NCI-H1694 treated with DMSO at 0.1 percent for 48 hours (cell line): ENCODE results near the gene CTDSPL.

Source experiments
- DNase-seq: peaks from one replicate; lab custom pipeline; 2025; lab: John Stamatoyannopoulos, UW

Gene CTDSPL

DNA sequence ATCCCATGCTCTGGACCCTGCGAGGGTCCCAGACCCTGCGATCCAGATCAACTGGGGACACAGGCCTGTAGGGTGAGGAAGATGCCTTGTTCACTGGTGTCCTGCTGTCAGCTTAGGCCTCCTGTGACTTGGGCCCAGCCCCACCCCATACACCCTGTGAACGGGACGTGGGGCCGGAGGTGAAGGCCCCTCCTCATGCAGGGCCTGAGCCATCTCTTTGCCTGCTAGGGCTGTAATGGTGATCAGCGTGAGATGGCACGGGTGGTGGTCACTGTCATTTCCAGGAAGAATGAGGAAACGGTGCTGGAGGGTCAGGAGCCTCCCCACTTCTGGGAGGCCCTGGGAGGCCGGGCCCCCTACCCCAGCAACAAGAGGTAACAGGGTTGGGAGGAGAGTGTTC, 141.3 kb downstream of the CTDSPL start:
- DNase-seq = no peak

DNA sequence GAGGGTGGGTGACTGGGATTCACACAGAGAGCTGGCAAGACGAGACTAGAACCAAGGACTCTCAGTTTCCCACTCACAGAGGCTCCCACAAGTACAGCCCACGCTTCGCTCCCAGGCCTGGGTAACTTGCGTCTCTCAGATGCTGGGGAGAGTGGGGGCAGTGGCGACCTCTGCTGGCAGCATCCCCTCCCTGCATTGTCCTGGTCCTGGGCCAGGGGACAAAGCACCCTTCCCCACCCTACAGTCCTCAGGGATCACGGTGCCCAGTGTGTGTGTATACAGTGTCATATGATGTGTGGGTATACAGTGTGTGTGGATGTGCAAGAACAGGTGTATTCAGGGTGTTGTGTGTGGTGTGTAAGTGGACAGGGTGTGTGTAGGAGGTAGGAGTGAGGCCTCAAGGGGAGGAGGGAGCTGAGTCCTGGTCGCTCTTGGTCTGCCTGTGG, 141.7 kb downstream of the CTDSPL start:
- DNase-seq = no peak

DNA sequence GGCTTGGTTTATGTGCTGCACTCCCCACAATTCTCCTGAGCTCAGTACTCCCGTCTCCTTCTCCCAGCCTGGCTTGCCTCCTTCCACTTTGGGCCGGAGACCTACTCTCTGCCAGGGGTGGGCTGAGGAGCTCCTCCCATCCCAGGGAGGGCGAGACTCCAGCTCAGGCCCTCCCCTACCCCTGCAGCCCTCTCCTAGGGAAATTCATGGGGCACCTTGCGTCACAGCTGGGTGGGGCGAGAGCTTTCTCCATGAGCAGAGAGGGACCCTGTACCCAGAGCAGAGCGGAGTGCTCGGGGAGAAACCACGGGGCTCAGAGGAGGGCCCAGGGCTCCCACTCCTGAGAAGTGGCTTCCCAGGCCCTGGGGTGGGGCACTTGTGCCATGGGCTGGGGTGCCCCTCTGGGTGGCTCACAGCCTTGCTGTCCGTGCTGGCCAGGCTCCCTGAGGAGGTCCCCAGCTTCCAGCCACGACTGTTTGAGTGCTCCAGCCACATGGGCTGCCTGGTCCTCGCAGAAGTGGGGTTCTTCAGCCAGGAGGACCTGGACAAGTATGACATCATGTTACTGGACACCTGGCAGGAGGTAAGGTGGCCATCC, 142.2 kb downstream of the CTDSPL start:
- no peak for DNase-seq

DNA sequence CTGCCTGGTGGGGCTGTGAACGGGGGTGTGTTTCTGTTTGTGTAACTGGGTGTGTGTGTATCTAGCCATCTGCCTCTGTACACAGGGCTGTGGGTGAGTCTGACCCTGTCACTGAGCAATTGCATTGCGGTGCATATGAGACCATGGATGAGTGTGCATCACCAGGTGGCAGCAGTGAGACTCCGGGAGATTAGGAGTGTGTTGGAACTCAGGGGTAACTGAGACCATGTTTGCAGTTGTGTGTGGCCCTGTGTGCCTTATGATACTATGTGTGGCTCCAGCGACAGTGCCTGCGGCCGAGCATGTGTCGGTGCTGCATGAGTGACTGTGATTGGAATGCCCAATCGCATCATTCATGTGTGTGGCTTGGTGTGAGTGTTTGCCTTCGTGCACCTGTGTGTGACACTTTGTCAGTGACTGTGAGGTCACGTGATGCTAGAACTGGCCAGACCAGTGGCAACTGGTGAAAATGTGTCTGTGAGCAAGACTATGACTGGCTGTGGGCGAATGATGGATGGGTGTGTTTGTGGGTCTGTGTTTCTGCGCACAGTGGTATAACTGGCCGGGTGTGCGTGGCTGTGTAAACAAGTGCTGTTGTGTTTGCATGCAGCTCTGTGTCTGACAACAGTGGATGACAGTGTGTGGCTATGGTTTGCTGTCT, 142.9 kb downstream of the CTDSPL start:
- peak; percentile 6 for DNase-seq

DNA sequence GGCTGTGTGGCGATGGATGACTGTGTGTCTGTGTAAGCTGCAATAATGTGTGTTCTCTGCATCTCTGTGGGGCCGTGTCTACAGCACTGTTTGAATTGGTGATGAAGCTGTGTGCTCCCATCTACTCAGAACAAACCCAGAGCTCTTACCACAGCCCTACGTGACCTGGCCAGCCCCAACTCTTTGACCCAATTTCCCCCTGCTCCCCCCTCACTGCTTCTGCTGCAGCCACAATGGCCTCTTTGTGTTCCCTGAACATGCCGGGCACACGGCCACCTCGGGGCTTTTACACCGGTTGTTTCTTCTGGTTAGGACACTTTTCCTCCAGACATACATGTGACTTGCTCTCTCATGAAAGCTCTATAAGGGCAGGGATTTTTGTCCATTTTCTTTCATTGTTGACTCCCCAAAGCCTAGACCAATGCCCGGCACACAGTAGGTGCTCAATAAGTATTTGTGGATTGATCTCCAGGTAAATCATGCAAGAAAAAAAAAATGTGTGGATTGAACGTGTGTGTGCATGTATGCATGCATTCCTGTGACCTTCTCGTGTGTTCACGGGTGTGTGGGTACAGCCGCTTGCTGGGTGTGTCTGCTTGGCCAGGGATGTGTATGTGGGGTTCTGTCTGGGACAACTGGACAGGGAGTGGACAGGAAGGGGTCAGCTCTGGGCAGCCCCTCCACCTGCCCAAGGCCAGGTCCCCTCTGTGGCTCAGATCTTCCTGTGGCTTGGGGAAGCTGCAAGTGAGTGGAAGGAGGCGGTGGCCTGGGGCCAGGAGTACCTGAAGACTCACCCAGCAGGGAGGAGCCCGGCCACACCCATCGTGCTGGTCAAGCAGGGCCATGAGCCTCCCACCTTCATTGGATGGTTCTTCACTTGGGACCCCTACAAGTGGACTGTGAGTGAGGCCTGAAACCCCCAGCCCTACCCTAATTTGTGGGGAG, 143.7 kb downstream of the CTDSPL start:
- DNase-seq = no peak

DNA sequence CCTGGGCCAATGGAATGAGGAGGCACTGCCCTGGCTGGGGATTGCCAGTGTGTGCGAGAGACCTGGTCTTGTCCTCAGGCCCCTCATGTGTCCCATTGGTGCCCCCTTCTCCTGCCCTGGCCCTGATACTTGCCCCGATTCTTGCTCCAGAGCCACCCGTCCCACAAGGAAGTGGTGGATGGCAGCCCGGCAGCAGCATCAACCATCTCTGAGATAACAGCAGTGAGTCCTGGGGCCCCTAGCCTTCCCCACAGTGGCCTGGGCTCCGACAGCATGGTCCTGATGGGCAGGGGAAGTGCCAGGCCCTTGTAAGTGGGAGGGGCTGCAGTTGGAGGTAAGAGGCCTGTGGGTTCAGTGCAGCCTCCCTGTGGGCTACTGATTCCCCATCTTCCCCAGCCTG, 144.4 kb downstream of the CTDSPL start:
- no peak for DNase-seq

DNA sequence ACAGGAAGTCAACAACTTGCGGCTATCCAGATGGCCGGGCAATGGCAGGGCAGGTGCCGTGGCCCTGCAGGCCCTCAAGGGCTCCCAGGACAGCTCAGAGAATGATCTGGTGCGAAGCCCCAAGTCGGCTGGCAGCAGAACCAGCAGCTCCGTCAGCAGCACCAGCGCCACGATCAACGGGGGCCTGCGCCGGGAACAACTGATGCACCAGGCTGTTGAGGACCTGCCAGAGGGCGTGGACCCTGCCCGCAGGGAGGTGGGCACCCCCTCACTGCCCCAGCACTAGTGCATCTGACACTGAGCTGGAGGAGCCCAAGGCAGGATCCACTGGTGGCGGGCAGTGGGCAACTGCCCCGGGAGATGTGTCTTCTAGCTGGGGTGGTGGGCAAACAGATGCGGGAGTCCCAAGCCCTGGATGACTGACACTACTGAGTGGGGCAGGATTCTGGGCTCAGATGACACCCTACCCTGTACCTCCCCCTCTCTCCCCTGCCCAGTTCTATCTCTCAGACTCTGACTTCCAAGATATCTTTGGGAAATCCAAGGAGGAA, 144.8 kb downstream of the CTDSPL start:
- DNase-seq = no peak

DNA sequence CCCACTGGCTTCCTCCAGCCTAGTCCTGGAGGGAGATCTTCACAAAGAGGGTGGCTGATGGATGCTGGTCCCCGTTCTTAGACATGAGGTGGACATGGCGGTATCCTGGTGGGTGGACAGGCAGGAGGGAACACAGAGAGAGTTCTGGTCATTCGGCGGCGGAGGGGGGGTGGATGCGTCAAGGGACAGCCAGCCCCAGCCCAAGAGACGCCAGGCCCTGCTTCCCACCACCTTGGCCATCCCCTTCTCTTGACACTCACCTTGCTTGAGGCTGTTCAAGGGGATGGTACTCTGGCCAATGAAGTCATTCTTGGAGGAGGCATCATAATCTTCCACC, 146.0 kb downstream of the CTDSPL start:
- no peak for DNase-seq

DNA sequence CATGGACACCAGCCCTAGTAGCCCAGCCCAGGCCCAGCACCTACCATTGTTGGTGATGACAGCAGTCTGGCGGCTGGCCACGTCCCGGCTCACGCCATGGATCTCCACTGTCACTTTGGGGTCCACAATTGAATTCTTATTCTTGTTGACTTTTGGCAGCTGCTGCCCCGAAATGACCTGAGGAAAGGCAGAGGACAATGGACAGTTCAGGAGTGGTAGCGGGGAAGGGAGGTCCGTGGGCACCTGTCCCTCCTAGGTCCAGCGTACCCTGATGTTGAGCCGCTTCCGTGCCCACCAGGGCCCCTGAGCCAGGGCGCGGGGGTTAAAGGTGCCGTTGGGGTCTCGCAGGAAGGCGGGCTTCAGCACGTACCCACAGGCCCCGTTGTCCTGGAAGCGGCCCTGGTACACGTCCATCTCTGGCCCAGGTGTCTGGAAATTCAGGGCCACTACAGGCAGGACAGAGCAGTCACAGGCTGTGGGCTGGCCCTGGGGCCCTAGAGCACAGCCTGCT, 146.6 kb downstream of the CTDSPL start:
- no peak for DNase-seq

DNA sequence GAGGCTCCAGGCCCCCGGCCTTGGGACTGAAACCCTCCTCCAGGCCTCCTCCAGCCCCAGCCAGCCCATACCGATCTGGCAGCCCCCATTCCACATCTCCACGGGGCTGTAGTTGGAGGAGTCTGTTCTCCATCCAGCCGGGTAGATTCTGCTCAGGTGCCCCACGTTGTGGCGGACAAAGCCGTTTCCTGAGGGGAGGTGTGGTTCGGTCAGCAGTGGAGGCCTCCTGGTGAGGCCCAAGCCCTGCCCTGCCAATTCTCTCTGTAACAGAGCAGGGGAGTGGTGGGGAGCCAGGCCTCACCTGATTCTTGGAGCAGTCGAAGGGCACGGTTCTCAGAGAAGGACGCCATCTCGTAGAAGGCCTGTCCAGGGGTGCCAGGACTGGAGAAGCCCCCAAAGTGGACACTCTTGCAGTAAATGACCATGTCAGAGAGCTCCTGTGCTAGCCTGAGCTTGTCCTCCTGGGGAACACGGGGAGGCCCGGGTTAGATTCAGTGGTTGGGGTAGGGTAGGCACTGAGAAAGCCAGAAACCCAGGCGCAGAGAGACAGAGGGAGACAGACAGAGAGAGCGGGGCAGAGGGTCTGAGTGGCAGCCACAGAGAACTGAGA, 147.4 kb downstream of the CTDSPL start:
- no peak for DNase-seq

DNA sequence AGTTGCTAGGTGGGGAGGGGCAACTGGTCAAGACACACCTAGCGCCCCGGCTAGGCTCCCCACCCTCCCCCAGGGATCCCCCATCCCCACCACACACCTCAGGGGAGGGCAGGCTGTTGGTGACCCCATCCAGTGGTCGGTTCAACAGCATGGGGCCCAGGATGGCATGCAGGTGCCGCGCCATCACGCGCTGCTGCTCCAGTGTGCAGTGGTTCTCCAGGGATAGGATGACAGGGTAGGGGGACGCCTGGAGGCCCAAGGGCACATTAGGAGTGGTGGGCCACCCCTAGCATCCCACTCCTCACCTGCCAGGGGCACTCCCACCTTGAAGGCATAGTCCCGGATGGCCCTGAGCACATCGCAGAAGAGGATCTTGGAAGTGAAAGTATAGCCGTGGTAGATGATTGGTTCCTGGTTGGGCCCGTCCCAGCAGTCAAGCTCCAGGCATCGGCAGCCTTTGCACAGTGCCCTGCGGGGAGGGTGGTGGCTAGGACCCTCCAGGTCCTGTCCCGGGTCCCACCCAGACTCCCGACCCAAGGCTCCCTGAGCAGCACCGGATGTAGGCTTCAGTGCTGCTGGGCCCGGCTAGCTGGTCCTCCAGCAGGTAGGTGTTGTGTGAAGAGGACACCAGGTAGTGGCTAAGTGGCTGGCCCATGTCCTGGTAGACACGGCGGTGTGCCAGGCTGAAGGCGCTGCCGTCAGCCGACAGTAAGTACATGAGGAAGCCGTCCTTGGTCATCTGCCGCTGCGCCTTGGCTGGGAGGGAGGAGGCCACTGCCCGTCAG, 148.3 kb downstream of the CTDSPL start:
- no peak for DNase-seq

DNA sequence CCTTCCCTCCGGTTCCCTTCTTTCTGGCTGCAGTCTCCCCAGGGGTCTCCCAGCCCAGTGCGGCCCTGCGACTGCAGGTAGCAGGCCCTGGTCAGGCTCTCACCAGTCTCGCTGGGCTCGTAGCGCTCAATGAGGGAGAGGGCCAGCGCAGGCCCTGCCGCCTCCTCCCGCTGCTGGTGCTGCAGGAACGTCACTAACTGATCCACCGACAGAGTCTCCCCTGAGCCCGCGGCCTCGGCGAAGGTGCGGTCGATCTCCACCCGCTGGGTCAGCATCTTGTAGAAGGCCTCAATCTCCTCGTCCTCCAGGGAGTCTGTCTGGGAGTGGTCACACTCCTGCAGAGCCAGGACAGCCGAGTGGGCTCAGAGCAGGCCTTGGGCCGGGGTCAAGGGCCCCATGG, 149.4 kb downstream of the CTDSPL start:
- DNase-seq = no peak

DNA sequence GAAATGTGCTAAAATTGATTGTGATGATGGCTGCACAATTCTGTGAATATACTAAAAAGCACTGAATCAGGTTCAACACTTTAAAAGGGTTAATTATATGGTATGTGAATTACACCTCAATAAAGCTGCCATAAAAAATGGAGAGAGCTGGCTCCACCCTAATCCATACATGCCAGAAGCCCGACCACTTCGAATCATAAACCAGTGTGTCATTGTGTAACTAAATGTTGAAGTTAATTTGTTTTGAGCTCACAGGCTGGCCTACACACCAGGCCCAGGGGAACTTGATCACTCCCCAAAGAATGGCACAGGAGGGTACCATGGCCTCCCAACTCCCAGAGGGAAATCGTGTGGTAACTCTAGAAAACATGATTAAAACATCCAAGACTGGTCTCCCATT, 153.8 kb downstream of the CTDSPL start:
- no peak for DNase-seq

DNA sequence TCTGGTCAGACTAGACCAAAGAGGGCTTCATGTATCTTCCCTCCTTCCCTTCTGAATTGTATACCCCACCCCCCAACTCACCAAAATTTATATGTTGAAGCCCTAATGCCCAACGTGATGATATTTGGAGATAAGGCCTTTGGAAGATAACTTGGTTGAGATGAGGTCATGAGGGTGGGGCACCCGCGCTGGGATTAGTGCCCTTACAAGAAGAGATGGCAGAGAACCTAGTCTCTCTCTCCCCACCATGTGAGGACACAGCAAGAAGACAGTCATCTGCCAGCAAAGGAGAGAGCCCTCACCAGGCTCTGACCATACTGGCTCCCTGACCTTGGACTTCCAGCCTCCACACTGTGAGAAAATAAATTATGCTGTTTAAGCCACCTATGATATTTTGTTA, 154.3 kb downstream of the CTDSPL start:
- no peak for DNase-seq

DNA sequence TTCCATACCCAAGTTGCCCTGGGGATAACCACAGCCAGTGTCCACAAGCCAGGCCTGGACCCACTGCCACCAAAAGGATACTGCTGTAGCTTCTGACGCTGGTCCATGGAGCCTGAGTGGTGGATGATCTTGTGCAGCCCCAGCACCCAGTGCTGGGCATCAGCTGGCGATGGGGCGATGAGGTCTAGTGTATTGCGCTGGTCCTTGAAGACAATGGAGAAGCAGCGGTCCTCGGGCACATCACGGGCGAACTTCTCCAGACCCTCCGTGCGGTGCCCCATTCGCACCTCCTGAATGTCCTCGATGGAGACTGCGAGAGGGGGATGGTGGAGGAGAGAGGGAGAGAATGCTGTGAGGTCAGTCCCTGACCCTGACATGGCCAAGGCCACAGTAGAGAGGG, 154.7 kb downstream of the CTDSPL start:
- no peak for DNase-seq

DNA sequence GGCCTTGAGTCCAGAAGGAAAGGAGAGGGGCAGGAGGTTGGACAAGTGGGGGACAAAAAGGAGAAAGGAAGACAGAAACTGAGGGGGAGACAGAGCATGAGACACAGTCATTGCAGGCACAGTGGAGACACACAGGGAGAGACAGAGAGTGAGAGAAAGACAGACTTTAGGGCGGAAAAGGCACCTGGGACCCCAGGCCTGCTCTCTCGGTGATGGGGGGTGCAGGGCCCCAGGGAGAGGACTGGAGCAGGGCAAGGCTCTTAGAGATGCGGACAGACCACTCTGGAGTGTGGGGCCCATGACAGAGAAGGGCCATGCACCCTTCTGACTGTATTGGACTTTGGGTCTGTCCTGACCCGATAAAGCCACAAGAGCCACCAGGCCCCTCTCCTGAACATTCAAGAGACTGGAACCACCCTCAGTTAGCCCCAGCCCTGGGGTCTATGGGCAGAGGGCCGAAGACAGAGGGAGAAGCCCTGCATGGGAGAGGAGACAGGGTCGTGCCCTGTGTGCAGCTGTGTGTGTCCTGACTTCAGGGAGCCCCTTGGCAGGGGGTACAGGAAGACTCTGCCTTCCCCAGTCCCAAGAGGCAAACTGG, 155.3 kb downstream of the CTDSPL start:
- no peak for DNase-seq

DNA sequence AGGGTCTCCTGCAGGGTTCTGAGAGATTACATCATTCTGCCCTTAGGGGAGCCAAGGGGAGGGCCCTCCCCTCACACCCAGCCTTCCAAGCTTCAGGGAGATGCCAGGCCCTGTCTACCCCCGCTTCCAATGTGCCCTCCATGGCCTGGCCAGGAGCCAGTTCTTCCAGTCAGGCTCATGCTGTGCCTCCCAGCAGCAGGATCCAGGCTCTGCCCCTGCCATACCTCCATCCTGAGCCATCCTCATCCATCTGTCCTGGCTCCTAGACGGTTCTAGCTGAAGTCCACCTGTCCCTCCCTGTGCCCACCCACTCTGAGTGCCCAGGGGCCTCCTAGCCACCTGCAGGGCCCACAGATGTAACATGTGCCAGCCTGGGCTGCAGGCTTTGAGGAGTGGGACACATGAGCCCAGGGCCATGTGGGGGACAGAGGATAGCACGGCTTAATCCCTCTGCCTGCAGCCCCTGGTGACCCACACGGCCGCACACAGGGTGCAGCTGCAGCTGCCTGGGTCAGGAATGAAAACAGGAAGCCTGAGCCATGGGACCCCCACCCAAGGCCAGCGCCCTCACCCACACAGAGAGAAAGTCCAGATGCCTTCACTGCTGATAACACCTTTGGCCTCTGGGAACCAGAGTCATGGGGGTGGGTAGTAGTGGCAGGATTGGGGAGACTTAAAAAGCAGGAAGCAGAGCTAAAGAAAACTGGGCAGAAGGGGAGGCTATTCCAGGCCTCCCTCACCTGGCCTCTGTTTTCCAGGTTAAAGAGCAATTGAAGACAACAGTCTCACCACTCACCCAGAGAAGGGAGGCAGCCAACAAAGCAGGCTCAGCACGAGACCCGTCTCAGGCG, 156.0 kb downstream of the CTDSPL start:
- DNase-seq = no peak

DNA sequence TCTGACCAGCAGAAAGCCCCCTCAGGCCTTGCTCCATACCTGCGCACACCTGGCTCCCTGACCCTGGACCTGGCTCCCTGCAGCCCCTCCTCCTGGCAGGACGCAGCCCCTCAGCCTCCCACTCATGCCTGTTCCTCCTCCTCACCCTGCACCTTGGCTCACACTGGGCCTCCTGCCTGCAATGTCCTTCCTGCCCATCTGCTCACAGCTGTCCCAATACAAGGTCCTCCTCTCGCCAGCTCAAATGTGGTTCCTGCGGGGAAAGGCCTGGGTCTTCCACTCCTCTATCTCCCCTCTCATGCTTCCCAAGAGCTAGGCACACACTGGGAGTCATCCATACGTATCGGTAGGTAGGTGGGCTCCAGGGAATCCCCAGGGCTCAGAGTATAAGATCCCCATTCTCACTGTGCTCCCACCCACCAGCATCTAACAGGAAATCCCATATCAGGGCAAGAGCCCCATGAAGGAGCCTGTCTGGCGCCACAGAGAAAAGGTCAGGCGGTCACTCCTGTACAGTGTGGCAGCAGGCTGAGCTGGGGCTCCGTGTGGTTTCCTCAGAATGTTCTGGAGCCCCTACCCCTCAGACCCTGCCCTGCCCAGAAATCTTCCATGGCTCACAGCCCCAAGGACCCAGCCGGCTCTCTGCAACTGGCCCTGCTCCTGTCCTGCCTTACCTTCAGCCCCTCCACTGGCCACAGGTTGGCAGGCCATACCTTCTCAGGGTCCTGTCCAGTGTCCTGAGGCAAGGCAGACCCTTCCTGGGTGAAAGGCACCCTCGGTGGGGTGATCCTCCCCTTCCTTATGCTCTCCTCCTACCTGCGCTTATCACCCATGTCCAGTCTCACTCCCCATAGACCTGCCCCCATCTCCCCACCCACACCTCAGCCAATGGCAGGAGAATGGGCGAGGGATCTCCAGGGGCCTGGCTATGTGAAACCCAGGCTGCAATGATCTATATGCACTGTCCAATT, 156.9 kb downstream of the CTDSPL start:
- DNase-seq = no peak
